ENCODE results near the gene CSRNP2. TPM values are rescaled to one million over a fixed set of nuclear protein-coding genes. Genes with fewer than 3 reads are reported as not detected.

The CSRNP2 gene
- total and polyA plus RNA-seq, 2 of the 4 experiments (the other 2 are of a cell fraction), result 14.0 to 21.7 TPM

- H2BK120ac ChIP-seq (ENCODE audit: low read depth, low read length), result no peak overlapping the region
- no peak for TF ChIP-seq MAZ (IDR thresholded peaks at IDR 0.05; ENCODE audit: borderline replicate concordance, low read depth, low read length)
- dilution Hi-C loops (cut with HindIII; ENCODE audit: low sequenced_read_pairs, unreplicated experiment), result no loop called here
- H3K79me1 ChIP-seq (ENCODE audit: low read depth in 1 of 2, low read length in 2 of 2), result peaks cover 29 to 62% of the 10 kb centered on the region in 2 experiments
- ChIA-PET POLR2A (ENCODE audit: unreplicated experiment) (no interaction called here), CTCF (interaction anchor here (0.7 kb wide), 1 partner anchor 19 kb away, joined by 3 read pairs; no protein-coding TSS in a partner anchor)
- DNase-seq (no peak), ATAC-seq (ENCODE audit: low read depth) (no peak)
- H3K4me3 ChIP-seq (ENCODE audit: insufficient read depth, low read depth, low read length), result no peak overlapping the region
- no peak overlapping the region for H3K18ac ChIP-seq (ENCODE audit: low read depth, low read length)
- no peak overlapping the region for H2AK5ac ChIP-seq (ENCODE audit: low read depth, low read length)
- H3K14ac ChIP-seq (replicated peaks; ENCODE audit: low read depth, low read length), result no peak overlapping the region
- H2AK9ac ChIP-seq (replicated peaks; ENCODE audit: low read depth, low read length, poor library complexity), result no peak overlapping the region
- no peak overlapping the region for H4K8ac ChIP-seq (ENCODE audit: low read depth in 2 of 2, low read length in 2 of 2)
- no peak overlapping the region for H2AFZ ChIP-seq (replicated peaks; ENCODE audit: low read length, poor library complexity)
- BruUV-seq (replicated peaks), result no TSS peak
- H2BK15ac ChIP-seq (ENCODE audit: low read depth, low read length), result no peak overlapping the region
- in situ Hi-C loops (cut with MboI; ENCODE audit: low sequenced_read_pairs), result no loop called here
- H3K4me1 ChIP-seq (ENCODE audit: control insufficient read depth, insufficient read depth, low read length), result peaks cover 3% of the 10 kb centered on the region
- H3K9ac ChIP-seq (ENCODE audit: low read depth, low read length), result no peak overlapping the region
- H3K23ac ChIP-seq (ENCODE audit: low read depth, low read length), result no peak overlapping the region
- no peak overlapping the region for H3K27ac ChIP-seq (ENCODE audit: insufficient read depth, low read length)
- H2BK20ac ChIP-seq (ENCODE audit: low read depth, low read length), result no peak overlapping the region
- no peak overlapping the region for H2BK5ac ChIP-seq (ENCODE audit: low read depth, low read length, poor library complexity, severe bottlenecking)
- H4K20me1 ChIP-seq (ENCODE audit: insufficient read depth, low read length), result peaks cover 29% of the 10 kb centered on the region
- no peaks in the 10 kb centered on the region for H3K9me3 ChIP-seq (ENCODE audit: control insufficient read depth, insufficient read depth, low read length)
- H4K91ac ChIP-seq (ENCODE audit: insufficient read depth, low read depth, low read length), result no peak overlapping the region
- intact Hi-C loops (cut with micrococcal nuclease), result loop anchor here (10.0 kb wide), 1 partner anchor 256 kb away; the partner anchor contains the start of gene ATF1
- no CpG with 5 or more reads among the region's 7 CpGs for WGBS, 2 experiments (ENCODE audit: extremely low coverage in 2 of 2, insufficient read length in 1 of 2)
- H3K4me2 ChIP-seq (ENCODE audit: low read depth, low read length), result no peak overlapping the region
- H3K36me3 ChIP-seq (ENCODE audit: control insufficient read depth, insufficient read depth, low read length), result no peaks in the 10 kb centered on the region
- H3K4ac ChIP-seq (ENCODE audit: low read depth, low read length), result no peak overlapping the region
- no peak overlapping the region for H4K5ac ChIP-seq (ENCODE audit: low read depth, low read length)
- no peaks in the 10 kb centered on the region for H3K27me3 ChIP-seq (ENCODE audit: control insufficient read depth, insufficient read depth, low read length)
- no peak overlapping the region for H3K56ac ChIP-seq (ENCODE audit: extremely low read depth, insufficient read depth, low read length)
- H3K9me1 ChIP-seq (ENCODE audit: insufficient read depth, low read length), result peaks cover 2% of the 10 kb centered on the region; the same call in 1 of the 2 replicates
Measured at GRCh38 chr12:51020448-51021182, 62.8 kb downstream of the CSRNP2 start.
